ENCODE results near the gene EHD1. TPM values are rescaled to one million over a fixed set of nuclear protein-coding genes. Genes with fewer than 3 reads are reported as not detected.
A peak's percentile ranks its signal among the peaks of the same experiment; 100 is the strongest.
"Not testable (repeated sequence)": the region's sequence is repeated elsewhere in the genome, so short reads cannot be mapped to it uniquely, and the experiment has no call there.

The EHD1 gene
- total RNA-seq, 1 donor from 2014 or later: 95.0 TPM

DNA sequence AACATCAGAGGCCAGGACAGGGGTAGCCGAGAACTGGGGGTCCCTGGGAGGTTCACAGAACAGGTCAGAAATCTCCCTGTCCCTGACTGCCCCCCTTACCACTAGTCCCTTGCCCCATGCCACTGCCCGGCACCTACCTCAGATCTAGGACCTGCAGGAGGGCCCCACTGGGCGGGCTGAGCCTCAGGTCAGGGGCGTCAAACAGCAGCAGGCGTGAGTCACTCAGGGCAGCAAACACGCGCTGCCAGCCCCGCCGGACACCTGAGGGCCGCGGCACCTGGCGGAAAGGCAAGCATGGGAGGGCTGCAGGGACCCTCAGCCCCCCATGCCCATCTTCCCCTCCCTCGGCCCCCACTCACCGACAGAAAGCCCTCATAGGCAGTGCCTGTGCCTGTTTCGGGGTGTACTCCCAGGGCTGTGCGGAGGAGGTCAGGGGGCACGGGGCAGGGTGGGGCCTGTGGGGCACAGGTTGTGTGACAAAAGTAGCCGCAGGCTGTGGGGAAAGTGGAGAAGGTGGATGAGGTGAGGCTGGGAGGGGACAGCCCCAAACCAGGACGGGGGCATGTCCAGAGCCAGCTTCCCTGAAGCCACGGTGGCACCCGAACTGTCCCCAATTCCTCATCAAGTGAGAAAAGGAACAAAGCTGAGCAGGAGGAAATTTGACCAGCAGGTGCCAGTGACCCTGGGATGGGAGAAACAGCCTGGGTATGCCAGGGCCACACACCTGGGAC, 45.8 kb downstream of the EHD1 start:
- no peak for DNase-seq (ENCODE audit: low spot score)

DNA sequence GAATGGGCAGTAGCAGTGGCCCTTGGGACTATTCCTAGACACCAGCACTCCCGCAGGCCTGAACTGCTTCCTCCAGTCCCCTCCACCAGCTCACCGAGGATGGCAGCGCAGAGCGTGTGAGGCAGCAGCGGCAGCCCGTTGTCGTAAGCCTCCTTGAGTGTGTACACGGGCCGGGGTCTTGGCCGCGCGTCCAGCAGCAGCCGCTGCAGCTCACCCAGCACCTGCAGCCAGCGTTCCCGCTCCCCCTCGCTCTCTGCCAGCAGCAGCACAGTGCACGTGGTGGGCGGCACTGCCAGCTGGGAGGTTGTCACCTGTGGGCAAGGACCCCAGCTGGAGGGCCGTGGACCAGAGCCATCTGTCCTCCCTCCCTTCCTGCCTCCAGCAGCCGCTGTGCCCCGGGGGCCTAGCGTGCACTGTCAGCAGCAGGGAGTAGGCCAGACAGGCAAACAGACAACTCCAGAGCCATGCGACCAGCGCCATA, 47.0 kb downstream of the EHD1 start:
- DNase-seq (ENCODE audit: low spot score): no peak

DNA sequence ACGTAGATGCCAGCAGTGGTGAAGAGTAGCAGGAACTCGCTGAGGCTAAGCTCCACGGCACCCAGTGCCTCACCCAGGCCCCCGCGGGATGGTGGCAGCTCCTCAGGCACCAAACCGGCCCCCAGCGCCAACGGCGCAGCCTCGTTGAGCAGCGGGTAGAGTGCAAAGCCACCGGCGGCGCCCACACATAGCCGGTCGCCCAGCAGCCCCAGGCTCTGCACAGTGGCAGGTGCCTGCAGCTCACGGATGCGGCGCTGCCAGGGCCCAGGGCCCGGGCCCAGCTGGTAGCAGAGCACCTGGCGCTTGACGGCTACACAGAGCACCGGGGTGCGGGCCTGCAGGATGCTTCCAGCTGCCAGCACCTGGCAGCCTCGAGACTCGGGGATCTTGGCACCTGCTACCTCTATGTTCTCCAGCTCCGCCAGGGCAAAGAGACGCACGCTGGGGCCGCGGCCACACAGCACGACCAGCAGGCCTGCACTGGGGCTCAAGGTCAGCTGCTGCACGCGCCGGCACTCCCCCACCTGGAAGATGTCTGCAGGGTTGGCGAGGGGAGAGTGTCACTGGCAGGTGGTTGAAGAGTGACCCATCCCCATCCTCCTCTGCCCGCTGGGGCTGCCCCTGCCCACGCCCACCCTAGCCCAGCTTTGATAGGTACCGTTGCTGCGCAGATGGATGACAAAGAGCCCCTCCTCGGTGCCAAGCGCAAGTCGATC, 48.7 kb downstream of the EHD1 start:
- DNase-seq (ENCODE audit: low spot score): no peak

DNA sequence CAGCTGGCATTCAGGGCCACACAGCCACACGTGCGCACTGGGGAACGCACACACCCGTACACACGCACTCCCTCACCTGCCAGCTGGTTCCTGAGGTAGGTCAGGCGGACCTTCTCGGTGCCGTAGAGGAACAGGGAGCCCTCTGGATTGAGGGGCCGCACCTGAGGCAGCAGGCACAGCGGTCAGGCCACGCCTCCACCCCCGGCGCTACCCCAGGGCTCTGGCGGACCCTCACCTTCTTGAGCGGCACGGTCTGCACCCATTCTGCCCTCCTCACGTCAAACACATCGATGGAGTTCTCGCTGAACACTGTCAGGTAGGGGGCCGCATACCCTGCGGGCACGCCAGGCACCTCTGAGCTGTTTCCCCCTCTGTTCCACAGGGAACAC, 51.0 kb downstream of the EHD1 start:
- no peak for DNase-seq (ENCODE audit: low spot score)

DNA sequence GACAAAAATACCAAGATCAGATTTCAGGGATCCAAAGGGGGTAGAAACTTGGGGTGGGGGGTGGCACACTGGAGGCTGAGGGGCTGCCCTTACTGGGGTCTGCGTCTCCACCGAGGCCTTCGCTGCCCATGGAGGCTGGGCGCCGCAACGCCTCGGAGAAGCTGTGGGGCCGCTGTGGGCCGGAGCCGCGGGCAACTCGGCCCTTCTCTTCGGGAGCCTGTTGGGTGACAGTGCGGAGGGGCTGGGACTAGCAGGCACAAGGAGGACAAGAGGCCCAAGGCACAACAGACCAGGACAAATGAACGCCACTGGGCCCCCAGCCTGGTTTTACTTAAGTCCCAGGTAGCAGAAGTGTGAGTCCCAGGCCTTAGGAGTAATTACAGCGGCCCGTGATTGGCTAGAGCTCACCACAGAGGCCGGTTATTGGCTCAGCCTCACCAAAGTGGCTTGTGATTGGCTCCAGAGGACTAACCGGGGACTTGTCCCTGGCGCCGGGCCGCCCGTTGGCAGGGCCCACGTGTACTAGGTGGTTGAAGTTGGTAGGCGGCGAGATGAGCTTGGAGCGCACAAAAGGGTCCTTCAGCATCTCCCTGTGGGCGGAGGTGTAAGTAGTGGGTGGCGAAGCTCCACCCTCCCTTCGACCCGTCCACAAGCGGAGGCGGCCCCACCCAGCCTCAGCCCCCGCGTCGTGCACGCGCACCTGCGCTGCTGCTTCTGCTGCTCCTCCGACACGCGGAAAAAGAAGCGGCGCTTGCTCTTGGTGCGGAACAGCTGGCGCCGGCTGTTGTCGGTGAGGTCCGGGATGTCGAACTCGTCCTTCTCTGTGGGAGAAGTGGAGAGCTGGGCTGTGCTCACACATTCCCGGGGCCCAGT, 51.6 kb downstream of the EHD1 start:
- DNase-seq (ENCODE audit: low spot score): no peak

DNA sequence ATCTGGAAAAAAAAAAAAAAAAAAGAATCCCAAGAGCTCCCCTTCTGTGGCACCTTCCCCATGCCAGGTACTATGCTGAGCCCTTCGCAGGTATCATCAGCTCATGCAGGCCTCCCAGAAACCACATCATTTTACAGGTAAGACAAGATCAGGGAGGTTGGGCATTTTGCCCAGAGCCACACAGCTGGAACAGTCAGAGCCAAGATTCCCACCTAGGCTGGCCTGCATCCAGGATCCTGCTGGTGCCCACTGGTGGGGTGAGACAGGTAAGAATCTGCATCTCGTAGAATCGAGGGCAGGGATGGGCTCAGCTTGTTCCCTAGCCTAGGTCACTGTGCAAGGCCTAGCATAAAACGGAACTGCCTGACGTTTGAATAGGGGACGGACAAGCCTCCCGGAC, 52.4 kb downstream of the EHD1 start:
- no peak for DNase-seq (ENCODE audit: low spot score)

DNA sequence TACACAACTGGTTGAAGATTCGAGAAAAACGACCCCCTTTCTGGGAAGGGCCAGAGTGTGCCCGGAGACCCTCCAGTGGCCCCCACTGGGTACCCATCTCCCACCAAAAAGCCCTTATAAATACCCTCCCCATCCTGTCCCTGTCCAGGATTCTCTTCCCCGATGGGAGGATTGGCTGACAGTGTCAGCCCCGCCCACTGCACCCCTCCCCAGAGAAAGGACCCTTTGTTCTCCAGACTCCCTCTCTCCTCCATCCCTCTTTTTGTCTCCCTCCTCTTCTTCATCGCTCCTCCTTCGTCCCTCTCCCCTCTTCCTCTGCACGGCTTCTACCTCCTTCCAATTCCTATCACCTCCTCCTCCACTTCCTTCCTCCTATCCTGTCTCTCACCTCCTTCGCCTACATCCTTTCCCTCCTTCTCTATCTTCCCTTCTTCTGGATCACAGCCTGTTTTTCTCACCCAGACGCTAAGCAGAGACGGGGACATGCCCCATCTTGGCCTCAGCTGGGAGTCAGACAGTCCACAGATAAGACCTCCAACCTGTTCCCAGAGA, 54.8 kb downstream of the EHD1 start:
- no peak for DNase-seq (ENCODE audit: low spot score)

DNA sequence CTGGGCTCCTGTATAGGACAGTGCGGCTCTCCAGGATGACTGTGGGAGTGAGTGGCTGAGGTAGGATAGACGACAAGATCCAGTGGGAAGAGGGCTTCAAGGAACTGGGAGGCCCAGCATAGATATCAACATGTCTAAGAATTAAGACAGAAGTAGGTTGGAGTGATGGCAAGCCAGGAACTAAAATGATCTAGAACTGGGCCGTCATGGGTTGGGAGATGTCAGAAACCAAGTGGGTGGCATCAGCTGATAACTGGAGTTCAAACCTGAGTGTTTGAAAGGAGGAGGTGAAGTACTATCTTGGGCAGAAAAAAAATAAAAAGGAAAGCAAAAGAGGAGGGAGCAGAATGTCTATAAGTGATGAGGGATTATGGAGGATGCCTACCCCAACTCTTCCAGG, 60.9 kb downstream of the EHD1 start:
- no peak for DNase-seq (ENCODE audit: low spot score)

DNA sequence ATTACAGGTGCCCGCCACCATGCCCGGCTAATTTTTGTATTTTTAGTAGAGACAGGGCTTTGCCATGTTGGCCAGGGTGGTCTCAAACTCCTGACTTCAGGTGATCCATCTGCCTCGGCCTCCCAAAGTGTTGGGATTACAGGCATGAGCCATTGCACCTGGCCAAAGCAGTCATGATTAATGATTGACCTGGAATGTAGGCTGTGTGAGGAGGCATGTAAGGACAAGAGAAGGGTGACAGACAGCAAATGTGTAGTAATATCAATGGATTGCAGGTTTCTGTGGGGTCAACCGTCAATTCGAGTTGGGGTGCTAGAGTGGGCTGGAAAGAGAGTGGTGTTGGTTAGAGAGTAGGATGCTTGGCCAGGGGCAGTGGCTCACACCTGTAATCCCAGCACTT, 63.0 kb downstream of the EHD1 start:
- DNase-seq (ENCODE audit: low spot score): not testable (repeated sequence)

DNA sequence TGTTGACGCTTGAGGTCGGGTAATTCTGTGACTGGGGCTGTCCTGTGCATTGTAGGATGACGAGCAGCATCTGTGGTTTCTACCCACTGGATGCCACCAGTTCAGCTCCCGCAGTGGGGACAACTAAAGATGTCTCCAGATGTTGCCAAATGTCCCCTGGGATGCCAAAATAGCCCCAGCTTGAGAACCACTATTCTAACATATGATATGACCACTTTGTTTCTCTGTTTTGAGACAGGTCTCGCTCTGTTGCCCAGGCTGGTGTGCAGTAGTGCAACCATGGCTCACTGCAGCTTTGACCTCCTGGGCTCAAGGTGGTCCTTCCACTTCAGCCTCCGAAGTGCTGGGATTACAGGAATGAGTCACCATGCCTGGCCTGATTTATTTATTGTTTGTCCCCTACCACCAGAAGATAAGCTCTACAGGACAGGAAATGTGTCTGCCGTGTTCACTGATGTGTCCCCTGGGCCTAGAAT, 63.7 kb downstream of the EHD1 start:
- DNase-seq (ENCODE audit: low spot score): no peak

DNA sequence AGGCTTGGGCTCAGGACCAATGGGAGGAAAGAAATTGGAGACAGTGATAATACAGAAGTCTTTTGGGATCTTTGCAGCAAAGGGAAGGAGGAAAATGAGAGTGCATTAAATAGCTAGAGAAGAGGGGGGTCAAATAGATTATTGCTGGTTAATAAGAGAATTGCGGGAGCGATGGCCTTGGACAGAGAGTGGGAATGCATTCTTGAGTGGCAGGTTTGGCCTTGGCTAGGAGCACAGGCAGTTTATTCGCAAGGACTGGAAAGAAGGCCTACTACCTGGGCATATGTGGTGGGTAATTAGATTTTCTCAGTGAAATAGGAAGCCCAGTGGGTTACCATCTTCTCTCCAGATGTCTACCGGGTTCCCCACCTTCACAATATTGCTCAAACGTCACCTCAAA, 64.6 kb downstream of the EHD1 start:
- DNase-seq (ENCODE audit: low spot score): no peak

DNA sequence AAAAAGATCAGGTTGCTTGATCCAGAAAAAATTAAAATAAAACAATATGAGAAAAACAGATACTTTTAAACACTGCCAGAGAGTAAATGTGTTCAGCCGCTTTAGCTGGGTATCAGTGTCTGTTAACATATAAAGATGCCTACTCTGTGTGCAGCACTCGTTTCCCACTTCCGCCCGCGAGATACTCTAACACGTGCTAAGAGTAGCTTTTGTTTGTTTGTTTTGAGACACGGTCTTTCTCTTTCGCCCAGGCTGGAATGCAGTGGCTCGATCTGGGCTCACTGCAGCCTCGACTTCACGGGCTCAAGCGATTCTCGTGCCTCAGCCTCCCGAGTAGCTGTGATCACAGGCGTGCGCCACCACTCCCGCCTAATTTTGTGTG, 67.5 kb downstream of the EHD1 start:
- no peak for DNase-seq (ENCODE audit: low spot score)

DNA sequence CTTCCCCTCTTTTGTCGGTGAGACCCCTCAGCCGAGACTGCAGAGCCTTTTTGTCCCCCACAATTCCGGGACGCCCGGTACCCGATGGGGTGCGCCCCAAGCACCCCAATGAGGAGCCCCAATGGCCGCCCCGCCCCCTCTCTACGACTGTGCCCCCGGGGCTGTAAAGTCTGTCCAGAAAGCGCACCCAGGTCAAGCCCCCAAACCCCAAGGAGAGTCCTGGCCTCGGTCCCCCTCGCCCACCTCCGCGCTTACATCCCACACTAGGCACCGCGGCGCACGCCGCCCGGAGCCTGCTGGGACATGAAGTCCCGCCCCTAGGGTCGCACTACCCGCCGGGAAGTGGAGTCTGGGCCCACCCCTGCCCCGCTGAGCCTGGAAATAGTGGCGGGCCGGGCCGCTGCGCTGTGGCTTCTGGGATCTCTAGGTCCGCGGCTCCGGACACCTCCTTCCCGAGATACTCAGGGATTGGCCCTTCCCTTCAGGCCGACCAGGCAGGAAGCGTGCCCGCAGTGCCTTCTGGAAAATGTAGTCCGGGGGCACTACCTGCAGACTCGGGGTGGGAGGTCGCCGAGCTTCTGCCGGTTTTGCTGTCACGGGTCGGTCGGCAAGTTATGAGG, 68.0 kb downstream of the EHD1 start, which contains the start of gene MEN1:
Gene MEN1 (minus strand): TSS at position 281 of the 620 bp plus-strand sequence. CDS start 442 bp downstream, outside the sequence.
- peak; percentile 98 for DNase-seq (ENCODE audit: low spot score)

DNA sequence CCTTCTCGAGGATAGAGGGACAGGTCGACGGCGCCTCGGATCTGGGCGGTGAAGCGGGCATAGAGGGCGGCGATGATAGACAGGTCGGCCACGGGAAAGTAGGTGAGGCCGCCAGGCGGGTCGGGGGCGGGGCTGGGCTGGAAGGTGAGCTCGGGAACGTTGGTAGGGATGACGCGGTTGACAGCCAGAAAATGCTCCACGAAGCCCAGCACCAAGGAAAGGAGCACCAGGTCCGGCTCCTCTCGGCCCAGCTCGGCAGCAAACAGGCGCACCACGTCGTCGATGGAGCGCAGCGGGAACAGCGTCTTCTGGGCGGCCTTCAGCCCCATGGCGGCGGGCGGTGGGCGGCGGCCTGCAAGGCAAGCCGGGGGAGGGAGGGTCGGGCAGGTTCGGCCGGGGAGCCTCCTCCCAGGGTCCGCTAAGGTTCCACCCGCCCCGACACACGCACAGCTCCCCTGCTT, 68.6 kb downstream of the EHD1 start:
- DNase-seq (ENCODE audit: low spot score): no peak

DNA sequence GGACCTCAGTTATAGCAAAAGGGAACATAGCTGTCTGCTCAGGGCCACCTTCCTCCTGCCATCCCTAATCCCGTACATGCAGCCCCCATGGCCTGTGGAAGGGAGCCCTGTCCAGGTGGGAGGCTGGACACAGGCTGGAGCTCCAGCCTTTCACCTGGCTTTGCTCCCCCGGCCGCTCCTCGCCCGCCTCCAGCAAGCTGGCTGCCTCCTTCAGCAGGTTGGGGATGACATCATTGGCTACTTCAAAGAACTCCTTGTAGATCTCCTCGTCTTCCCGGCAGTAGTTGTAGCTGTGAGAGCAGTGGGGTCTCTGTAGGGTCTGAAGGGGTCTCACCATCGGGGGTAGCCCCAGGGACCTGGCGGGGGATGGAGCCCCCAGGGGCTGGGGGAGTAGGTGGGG, 72.9 kb downstream of the EHD1 start:
- no peak for DNase-seq (ENCODE audit: low spot score)

DNA sequence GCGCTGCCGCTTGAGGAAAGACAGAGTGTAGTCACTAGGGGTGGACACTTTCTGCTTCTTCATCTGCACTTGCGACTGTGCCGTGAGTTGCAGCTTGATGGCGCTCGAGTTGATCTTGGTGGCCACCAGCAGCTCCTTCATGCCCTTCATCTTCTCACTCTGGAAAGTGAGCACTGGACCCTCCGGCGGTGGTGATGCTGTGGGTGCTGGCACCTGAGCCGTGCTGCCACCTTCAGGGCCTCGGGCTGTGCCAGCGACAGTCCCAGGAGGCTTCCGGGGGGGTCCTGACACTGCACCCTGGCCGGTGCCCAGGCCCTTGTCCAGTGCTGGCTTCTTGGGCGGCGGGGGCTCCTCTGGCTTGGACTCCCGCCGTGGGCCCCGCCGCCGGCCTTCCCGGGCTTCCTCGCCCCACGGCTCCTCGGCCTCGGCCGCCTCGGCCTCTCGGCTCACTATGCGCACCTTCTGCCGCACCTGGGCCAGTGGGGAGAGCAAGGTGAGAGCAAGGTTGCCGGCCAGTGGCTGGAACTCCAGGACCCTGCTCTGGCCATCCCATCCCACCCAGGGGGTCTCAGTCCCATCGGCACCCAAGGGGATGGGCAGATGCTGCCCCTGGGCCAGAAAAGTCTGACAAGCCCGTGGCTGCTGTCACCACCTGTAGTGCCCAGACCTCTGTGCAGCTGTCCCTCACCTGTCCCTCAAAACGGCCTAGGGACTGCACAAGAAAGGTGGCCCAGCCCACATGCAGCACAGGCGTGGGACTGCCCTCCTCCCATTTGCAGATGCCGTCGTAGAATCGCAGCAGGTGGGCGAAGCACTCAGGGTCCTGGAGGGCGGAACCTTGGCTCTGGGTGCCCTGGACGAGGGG, 73.8 kb downstream of the EHD1 start:
- no peak for DNase-seq (ENCODE audit: low spot score)

DNA sequence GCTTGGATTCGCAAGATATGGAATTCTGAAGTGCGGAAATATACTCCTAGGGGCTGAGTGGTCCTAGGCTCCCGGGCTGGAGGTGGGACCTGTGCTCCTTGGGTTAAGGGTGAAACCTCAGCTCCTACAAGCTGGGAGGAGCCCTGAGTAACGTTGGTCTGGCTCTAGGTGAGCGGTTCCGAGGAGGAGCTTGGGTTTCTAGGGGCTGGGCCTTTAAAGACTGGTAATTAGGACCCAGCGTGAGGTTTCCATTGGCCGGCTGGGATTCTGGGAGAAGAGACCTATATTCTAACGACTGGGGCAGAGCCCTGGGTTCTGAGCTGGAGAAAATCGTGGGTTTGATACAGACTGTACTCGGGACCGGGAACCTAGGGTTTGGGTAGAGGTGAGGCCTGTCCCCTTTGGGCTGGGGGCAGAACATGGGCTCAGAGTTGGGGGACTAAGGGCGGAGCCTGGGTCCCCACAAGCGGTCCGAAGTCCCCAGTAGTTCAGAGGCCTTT, 74.5 kb downstream of the EHD1 start:
- no peak for DNase-seq (ENCODE audit: low spot score)

DNA sequence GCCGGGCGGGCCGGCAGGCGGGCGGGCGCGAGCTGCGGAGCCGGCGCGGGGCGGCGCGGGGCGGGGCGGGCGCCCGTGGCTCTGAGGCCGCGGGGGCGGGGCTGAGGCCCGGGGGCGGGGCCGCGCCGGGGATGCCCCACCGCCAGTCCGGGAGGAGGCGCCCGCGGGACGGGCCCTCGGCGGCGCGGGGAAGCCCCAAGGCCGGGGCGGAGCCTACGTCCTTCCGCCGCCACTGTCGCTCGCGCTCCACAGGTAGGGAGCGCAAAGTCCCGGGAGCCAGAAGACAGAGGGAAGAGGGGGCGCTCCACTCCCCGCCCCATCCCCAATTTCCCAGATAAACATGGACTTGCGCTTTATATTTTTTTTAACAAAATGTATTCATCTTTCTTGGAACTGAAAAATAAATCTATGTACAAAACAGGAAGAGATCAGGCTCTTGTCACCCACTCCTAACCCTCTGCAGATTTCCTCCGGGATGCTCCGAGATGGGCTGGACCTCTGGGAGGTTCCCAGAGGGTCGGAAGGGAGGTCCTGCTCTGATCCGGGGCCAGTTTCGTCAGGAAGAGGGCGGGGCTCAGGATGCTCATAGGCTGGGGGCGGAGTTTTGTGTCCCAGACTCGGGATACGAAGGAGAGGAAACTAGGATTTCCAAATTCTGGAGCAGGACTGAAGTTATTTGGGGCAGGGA, 75.1 kb downstream of the EHD1 start, which contains the start of gene MAP4K2:
Gene MAP4K2 (minus strand): TSS at position 57 of the 688 bp plus-strand sequence. CDS start 65 bp downstream, outside the sequence.
- no peak for DNase-seq (ENCODE audit: low spot score)
